Type B pancreatic cell (in vitro differentiated cells): ENCODE measurements around the gene PIK3AP1. TPM values are rescaled to one million over a fixed set of nuclear protein-coding genes. Genes with fewer than 3 reads are reported as not detected.

Experiments used
- DNase-seq: peaks from one replicate; pipeline ENCODE4 v3.0.0; 2021; ENCODE audit warnings: mixed read lengths; ENCODE audit not compliant: unreplicated experiment; ENCODE audit errors: extremely low spot score
- H3K27ac Mint-ChIP-seq: 2 replicates; pipeline ENCODE4 v1.8.0; 2021; ENCODE audit warnings: mild to moderate bottlenecking, mixed read lengths
- H3K27me3 Mint-ChIP-seq: 2 replicates; pipeline ENCODE4 v1.8.0; 2021; ENCODE audit warnings: mixed read lengths
- H3K36me3 Mint-ChIP-seq: 2 replicates; pipeline ENCODE4 v1.8.0; 2021; ENCODE audit warnings: mixed read lengths
- H3K4me1 Mint-ChIP-seq: one replicate; pipeline ENCODE4 v1.8.0; 2021; ENCODE audit warnings: mixed read lengths; ENCODE audit not compliant: unreplicated experiment
- H3K4me3 Mint-ChIP-seq: 2 replicates; pipeline ENCODE4 v1.8.0; 2021; ENCODE audit warnings: mild to moderate bottlenecking, mixed read lengths
- H3K9me3 Mint-ChIP-seq: 2 replicates; pipeline ENCODE4 v1.8.0; 2021; ENCODE audit warnings: mixed read lengths
- CTCF ChIP-seq: fragments of 200-600 bp; sonication (generic); conservative IDR thresholded peaks from 2 replicates; pipeline ENCODE4 v1.5.0; 2021; ENCODE audit warnings: antibody characterized with exemption, mild to moderate bottlenecking
- total RNA-seq: library from RNA; stranded (reverse); gene quantifications from 2 replicates; pipeline ENCODE4 v1.2.1, GENCODE V29; 2021; ENCODE audit warnings: low replicate concordance

Gene PIK3AP1
- total RNA-seq, 1 donor from 2014 or later = 3.5 TPM

- no peak overlapping the region for H3K27ac Mint-ChIP-seq
- no peaks in the 10 kb centered on the region for H3K4me1 Mint-ChIP-seq
- no peak overlapping the region for H3K4me3 Mint-ChIP-seq
- DNase-seq = no peak
- no peak for TF ChIP-seq CTCF
- no peaks in the 10 kb centered on the region for H3K36me3 Mint-ChIP-seq
- no peaks in the 10 kb centered on the region for H3K27me3 Mint-ChIP-seq
- peaks cover 5% of the 10 kb centered on the region for H3K9me3 Mint-ChIP-seq
These were observed 69.4 kb downstream of the PIK3AP1 start for GRCh38 chr10:96650958-96651357.

- no peak for TF ChIP-seq CTCF
These were observed 72.0 kb downstream of the PIK3AP1 start for GRCh38 chr10:96648297-96648696.

DNA sequence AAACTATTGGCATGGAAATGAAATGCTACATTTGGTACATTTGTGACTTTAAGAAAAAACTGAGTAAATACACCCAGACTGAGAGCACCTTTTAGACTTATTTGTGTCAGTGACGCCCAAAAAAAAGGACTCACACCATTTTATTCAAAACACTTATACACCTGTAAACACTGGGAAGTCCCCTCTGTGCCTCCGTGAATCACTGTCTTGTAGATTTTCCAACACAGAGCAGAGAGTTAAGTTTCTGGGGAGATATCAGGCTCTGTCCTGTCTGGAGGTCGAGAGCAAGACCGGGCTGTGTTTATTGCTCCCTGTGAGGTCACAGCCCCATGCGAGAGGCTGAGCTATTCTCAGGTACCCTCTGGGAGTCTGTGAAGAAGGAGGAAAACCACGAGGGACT is 72.8 kb downstream of the PIK3AP1 start:
- no peaks in the 10 kb centered on the region for H3K36me3 Mint-ChIP-seq
- no peaks in the 10 kb centered on the region for H3K4me1 Mint-ChIP-seq
- no peak overlapping the region for H3K4me3 Mint-ChIP-seq
- DNase-seq = no peak
- H3K27me3 Mint-ChIP-seq = no peaks in the 10 kb centered on the region
- no peaks in the 10 kb centered on the region for H3K9me3 Mint-ChIP-seq
- no peak overlapping the region for H3K27ac Mint-ChIP-seq
- TF ChIP-seq CTCF = no peak

More at GRCh38 chr10:96648297-96648696, 72.0 kb downstream of the PIK3AP1 start:
- no peaks in the 10 kb centered on the region for H3K9me3 Mint-ChIP-seq
- no peak overlapping the region for H3K27ac Mint-ChIP-seq
- no peak for DNase-seq
- H3K36me3 Mint-ChIP-seq = no peaks in the 10 kb centered on the region
- no peaks in the 10 kb centered on the region for H3K4me1 Mint-ChIP-seq
- H3K4me3 Mint-ChIP-seq = no peak overlapping the region
- no peaks in the 10 kb centered on the region for H3K27me3 Mint-ChIP-seq

DNA sequence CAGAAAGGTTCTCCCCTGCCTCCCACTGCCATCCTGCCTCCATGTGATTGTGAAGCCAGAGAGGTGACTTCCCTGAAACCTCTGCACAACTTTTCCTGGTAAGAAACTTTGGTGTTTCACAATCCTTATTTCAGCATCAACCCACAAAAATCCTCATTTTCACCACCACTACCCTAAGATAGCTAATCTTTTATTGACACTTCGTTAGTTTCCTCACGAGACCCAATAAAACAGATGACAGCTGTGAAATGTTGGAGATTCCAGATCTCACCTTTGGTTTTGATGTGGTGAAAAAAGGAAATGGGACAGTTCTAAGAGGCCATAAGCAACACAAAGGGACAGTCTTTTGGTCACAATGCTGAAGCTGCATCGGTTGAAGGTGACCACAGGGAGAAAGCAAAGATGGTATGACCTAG is 73.6 kb downstream of the PIK3AP1 start:
- Mint-ChIP-seq H3K36me3 (no peaks in the 10 kb centered on the region), H3K9me3 (no peaks in the 10 kb centered on the region), H3K4me1 (no peaks in the 10 kb centered on the region), H3K27ac (no peak overlapping the region), H3K4me3 (no peak overlapping the region), H3K27me3 (no peaks in the 10 kb centered on the region)
- no peak for TF ChIP-seq CTCF
- DNase-seq = no peak

DNA sequence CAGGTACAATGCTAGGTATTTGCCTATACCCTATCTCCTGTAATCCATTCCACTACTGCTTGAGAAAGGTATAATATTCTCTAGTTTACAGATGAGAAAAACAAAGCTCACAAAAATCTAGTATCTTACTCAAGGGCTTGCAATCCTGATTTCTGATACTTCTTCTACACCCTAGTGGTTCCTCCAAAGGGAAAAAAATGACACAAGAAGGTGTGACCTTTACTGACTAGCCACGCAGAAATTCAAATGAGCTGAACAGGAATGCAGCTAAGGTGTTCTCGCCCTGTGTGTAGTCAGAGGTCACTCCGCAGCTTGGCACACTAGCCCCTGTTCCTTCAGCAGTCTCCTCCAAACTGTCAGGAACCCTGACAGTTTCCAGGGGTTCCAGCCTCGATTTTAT is 74.0 kb downstream of the PIK3AP1 start:
- H3K27me3 Mint-ChIP-seq = no peaks in the 10 kb centered on the region
- no peaks in the 10 kb centered on the region for H3K9me3 Mint-ChIP-seq
- H3K27ac Mint-ChIP-seq = no peak overlapping the region
- no peak overlapping the region for H3K4me3 Mint-ChIP-seq
- H3K36me3 Mint-ChIP-seq = no peaks in the 10 kb centered on the region
- DNase-seq = no peak
- TF ChIP-seq CTCF = no peak
- peaks cover 1% of the 10 kb centered on the region for H3K4me1 Mint-ChIP-seq

- Mint-ChIP-seq H3K27me3 (no peaks in the 10 kb centered on the region), H3K27ac (no peak overlapping the region), H3K36me3 (no peaks in the 10 kb centered on the region), H3K4me3 (no peak overlapping the region), H3K9me3 (no peaks in the 10 kb centered on the region), H3K4me1 (peaks cover 9% of the 10 kb centered on the region)
- DNase-seq = no peak
- no peak for TF ChIP-seq CTCF
These were observed 75.1 kb downstream of the PIK3AP1 start for GRCh38 chr10:96645191-96645721.
